ENCODE data around the gene ZFAND6.

- TF ChIP-seq EZH2 (IDR thresholded peaks at IDR 0.05; ENCODE audit: borderline replicate concordance, low read length) (no peak), CTCF (IDR thresholded peaks at IDR 0.05; ENCODE audit: low read length) (no peak)
These were observed 111.1 kb downstream of the ZFAND6 start for GRCh38 chr15:80170596-80170995.

All from OCI-LY1 (cell line).